Measurements from ENCODE around the gene ZCCHC8.
"Not testable (repeated sequence)": the region's sequence is repeated elsewhere in the genome, so short reads cannot be mapped to it uniquely, and the experiment has no call there.

ZCCHC8 gene

DNA sequence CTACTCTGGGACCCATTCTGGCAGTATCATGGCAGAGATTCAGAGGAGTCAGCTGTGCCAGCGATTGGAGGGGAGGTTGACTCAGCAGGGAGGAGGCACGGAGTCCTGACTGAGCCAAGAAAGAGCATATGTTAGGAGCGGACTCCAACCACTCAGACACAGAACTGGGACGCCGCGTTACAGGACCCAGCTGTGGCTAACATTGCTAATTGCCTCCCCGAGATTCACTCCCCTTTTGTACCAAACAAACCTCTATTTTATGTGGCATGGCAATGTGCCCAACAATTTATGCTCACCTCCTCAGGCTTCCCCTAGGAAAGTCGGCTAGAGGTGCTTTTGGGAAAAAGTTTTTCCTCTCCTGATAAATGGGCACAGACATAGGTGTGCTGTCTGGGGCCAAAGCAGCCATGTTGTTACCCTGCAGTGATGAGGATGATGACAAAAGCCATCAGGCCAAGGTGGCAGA, 63.0 kb downstream of the ZCCHC8 start:
- no peak overlapping the region for H3K4me3 ChIP-seq
- TF ChIP-seq POLR2AphosphoS5 (IDR thresholded peaks at IDR 0.05; ENCODE audit: borderline replicate concordance, low read depth, low read length) (no peak), EZH2 (IDR thresholded peaks at IDR 0.05) (no peak), FOXP2 (optimal IDR thresholded peaks at IDR 0.05; ENCODE audit: control extremely low read depth, extremely low read length, insufficient read depth) (no peak)
- no peaks in the 10 kb centered on the region for H3K36me3 ChIP-seq (ENCODE audit: insufficient read depth, low read length)
- H3K9ac ChIP-seq (ENCODE audit: insufficient read length), result no peak overlapping the region
- DNase-seq (ENCODE audit: low read depth, low spot score), result no peak
- no peaks in the 10 kb centered on the region for H3K9me3 ChIP-seq (ENCODE audit: low read depth, low read length)
- H3K27ac ChIP-seq, result no peak overlapping the region

DNA sequence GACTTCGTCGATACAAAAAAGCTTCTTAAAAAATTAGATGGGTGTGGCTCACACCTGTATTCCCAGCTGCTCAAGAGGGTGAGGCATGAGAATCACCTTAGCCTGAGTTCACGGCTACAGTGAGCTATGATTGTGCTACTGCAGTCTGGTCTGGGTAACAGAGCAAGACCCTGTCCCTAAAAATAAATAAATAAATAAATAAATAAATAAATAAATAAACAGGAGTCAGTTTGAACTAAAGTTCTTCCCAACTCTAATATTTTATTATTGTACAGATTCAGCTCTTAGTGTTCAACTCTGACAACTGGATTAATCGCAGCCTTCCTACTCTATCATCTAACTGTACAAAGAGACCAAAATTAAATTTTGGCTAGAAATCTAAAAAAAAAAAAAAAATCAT, 65.5 kb downstream of the ZCCHC8 start:
- Histone ChIP-seq H3K9me3 (ENCODE audit: low read depth, low read length) (no peaks in the 10 kb centered on the region), H3K9ac (ENCODE audit: insufficient read length) (no peak overlapping the region), H3K27ac (no peak overlapping the region), H3K4me3 (no peak overlapping the region), H3K36me3 (ENCODE audit: insufficient read depth, low read length) (no peaks in the 10 kb centered on the region)
- no peak for TF ChIP-seq EZH2 (IDR thresholded peaks at IDR 0.05)
- DNase-seq (ENCODE audit: low read depth, low spot score), result no peak

DNA sequence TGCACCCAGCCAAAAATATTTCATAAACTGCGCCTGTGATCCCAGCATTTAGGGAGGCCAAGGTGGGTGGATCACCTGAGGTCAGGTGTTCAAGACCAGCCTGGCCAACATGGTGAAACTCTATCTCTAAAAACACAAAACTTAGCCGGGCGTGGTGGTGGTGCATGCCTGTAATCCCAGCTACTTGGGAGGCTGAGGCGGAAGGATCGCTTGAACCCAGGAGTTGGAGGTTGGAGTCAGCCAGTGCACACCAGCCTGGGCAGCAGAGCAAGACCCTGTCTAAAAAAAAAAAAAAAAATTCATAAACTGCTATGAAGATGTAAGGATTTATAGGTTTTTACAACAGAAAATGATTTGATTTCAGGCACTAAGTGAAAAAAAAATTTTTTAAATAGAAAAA, 71.7 kb downstream of the ZCCHC8 start:
- H3K9me3 ChIP-seq (ENCODE audit: low read depth, low read length); H3K27ac ChIP-seq; DNase-seq (ENCODE audit: low read depth, low spot score); H3K36me3 ChIP-seq (ENCODE audit: insufficient read depth, low read length); H3K4me3 ChIP-seq; H3K9ac ChIP-seq (ENCODE audit: insufficient read length): not testable (repeated sequence)

DNA sequence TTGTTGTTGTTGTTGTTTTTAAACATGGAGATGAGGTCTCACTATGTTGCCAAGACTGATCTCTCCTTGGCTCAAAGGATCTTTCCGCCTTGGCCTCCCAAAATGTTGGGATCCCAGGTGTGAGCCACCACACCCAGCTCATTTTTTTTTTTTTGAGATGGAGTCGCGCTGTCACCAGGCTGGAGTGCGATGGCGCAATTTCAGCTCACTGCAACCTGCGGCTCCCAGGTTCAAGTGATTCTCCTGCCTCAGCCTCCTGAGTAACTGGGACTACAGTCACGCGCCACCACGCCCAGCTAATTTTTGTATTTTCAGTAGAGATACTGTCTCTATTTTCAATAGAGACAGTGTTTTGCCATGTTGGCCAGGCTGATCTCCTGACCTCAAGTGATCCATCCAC, 73.3 kb downstream of the ZCCHC8 start:
- no peak for TF ChIP-seq POLR2AphosphoS5 (IDR thresholded peaks at IDR 0.05; ENCODE audit: borderline replicate concordance, low read depth, low read length)
- TF ChIP-seq FOXP2 (optimal IDR thresholded peaks at IDR 0.05; ENCODE audit: control extremely low read depth, extremely low read length, insufficient read depth), result no peak
- no peak for TF ChIP-seq EZH2 (IDR thresholded peaks at IDR 0.05)
- no peak overlapping the region for H3K9ac ChIP-seq (ENCODE audit: insufficient read length)

DNA sequence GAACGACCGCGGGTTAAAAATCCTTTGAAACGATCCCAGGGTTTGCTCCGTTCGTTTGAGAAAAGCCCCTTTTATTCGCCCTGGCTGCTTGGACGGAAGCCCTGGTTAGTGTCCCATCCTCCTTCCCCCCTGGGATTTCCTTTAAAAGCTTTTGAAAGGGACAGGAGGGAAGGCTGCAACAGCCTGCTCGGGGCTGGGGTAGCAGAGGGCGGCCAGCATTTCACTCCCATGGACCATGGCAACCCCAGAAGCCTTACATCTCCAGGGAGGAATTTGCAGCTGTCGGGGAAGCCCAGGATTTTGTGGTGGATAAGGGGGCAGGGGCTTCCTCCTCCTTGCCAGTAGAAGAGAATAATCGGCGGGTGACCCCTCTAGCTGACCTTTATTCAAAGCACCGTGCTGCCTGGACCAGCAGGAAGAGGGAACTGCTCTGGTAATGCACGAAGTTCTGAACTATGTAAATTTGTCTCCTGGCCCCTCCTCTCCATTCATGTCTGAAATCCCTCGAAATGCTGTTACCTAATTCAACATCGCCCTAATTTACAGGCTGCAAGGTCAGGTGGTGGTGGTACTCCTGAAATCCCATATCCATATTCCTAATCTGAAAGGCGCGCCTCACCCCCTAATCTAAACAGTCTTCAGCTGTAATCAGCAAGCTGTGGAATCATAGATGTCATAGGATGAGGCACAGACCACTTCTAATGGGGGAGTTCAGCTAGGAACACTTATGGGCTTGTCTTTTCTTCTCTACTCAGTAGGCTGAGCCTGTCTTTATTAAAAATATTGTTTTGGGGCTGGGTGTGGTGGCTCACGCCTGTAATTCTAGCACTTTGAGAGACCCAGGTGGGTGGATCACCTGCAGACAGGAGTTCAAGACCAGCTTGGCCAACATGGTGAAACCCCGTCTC, 77.2 kb downstream of the ZCCHC8 start:
- no peak for DNase-seq (ENCODE audit: low read depth, low spot score)
- Histone ChIP-seq H3K9ac (ENCODE audit: insufficient read length) (peak overlapping the region; percentile 78), H3K27ac (no peak overlapping the region), H3K36me3 (ENCODE audit: insufficient read depth, low read length) (no peaks in the 10 kb centered on the region), H3K4me3 (peak overlapping the region; percentile 87), H3K9me3 (ENCODE audit: low read depth, low read length) (no peaks in the 10 kb centered on the region)
- TF ChIP-seq POLR2AphosphoS5 (IDR thresholded peaks at IDR 0.05; ENCODE audit: borderline replicate concordance, low read depth, low read length) (no peak), EZH2 (IDR thresholded peaks at IDR 0.05) (no peak), FOXP2 (optimal IDR thresholded peaks at IDR 0.05; ENCODE audit: control extremely low read depth, extremely low read length, insufficient read depth) (no peak)

More for the DNA sequence above, 73.3 kb downstream of the ZCCHC8 start:
- no peak overlapping the region for H3K4me3 ChIP-seq
- no peaks in the 10 kb centered on the region for H3K9me3 ChIP-seq (ENCODE audit: low read depth, low read length)
- H3K27ac ChIP-seq, result no peak overlapping the region
- no peak for DNase-seq (ENCODE audit: low read depth, low spot score)
- no peaks in the 10 kb centered on the region for H3K36me3 ChIP-seq (ENCODE audit: insufficient read depth, low read length)

DNA sequence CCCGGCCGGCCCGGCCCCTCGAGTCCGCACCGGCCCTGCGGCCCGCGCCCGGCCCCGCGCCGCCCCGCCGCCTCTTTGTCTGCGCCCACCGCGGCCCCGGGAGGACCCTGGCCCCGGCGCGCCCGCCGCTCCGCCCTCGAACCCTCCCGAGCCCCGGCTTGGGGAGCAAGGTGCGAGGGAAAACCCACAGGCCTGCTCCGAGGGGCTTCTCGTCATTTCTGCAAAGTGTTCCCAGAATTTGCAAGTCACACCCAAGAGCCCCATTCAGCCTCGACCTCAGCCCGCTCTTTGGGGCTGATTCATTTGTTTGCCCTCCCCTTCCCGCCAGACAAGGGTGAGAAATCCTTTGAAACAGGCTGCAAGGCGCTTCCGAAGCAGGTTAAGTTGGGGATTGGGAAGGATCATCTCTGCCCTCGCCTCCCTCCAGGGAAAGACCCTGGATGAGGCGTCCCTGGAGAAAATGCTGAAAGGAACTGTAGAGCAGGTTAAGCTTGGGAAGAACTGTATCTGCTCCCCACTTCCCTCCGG, 77.9 kb downstream of the ZCCHC8 start:
- no peak for DNase-seq (ENCODE audit: low read depth, low spot score)
- Histone ChIP-seq H3K9me3 (ENCODE audit: low read depth, low read length) (no peaks in the 10 kb centered on the region), H3K27ac (0 out of 2 replicates have a peak overlapping the region, but pooled peaks have one; percentile 19)

DNA sequence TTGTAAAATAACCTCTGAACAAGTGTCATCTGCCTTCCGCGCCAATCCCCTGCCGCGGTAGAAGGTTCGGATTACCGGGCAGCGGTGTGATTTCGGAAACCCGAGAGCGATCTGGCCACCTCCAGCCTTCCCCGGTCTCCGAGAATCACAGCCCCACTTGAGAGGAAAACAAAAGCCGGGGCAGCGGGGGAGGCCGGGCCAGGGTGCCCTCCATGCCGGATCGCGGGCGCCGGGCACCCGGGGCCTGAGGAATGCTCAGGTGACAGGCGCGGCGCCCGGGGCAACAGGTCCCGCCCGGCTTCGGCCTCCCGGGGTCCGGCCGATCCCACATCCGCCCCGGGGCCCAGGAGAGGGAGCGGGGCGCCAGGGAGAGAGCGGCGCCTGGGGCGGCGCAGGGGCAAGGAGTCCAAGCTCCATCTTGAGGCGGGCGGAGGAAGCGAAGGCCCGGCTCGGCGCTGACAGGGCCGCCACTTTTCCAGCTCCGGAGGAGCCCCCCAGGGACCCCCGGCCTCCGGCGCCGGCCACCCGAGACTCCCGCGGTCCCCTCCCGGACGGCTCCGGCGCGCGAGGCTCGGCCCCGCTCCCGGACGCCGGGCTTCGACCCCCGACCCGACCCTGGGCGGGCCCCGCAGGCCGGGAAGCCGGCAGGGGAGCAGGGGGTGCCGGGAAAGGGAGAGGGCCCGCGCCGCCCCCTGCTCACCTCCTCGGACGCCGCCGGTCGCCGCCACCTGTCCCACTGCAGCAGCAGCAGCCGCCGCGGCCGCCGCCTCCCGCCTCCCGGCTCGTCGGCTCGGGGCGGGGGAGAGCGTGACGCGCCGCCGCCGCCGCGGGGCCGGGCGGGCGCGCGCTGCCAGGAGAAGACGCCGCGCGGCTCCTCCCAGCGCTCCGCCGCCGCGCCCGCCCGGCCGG, 78.7 kb downstream of the ZCCHC8 start, which contains the start of gene CLIP1:
CLIP1 (minus strand) TSS at position 849 of the 909 bp plus-strand sequence. CDS start 42,217 bp downstream, outside the sequence.
- H3K9me3 ChIP-seq (ENCODE audit: low read depth, low read length), result no peaks in the 10 kb centered on the region
- peak within 1 kb of the TSS; percentile 87 for H3K4me3 ChIP-seq
- TF ChIP-seq EZH2 (IDR thresholded peaks at IDR 0.05), result no peak
- TF ChIP-seq FOXP2 (optimal IDR thresholded peaks at IDR 0.05; ENCODE audit: control extremely low read depth, extremely low read length, insufficient read depth), result no peak
- no peak for TF ChIP-seq POLR2AphosphoS5 (IDR thresholded peaks at IDR 0.05; ENCODE audit: borderline replicate concordance, low read depth, low read length)
- no peak for DNase-seq (ENCODE audit: low read depth, low spot score)
- H3K27ac ChIP-seq, result peak within 1 kb of the TSS; percentile 19; the same call in 1 of the 2 replicates
- H3K9ac ChIP-seq (ENCODE audit: insufficient read length), result peak within 1 kb of the TSS; percentile 88
- H3K36me3 ChIP-seq (ENCODE audit: insufficient read depth, low read length), result no peaks in the 10 kb centered on the region

More for the DNA sequence above, 77.9 kb downstream of the ZCCHC8 start:
- Histone ChIP-seq H3K9ac (ENCODE audit: insufficient read length) (peak overlapping the region; percentile 78), H3K36me3 (ENCODE audit: insufficient read depth, low read length) (no peaks in the 10 kb centered on the region), H3K4me3 (peak overlapping the region; percentile 87)
- TF ChIP-seq POLR2AphosphoS5 (IDR thresholded peaks at IDR 0.05; ENCODE audit: borderline replicate concordance, low read depth, low read length) (no peak), FOXP2 (optimal IDR thresholded peaks at IDR 0.05; ENCODE audit: control extremely low read depth, extremely low read length, insufficient read depth) (no peak), EZH2 (IDR thresholded peaks at IDR 0.05) (no peak)
